ENCODE data around the gene BFSP1.

DNA sequence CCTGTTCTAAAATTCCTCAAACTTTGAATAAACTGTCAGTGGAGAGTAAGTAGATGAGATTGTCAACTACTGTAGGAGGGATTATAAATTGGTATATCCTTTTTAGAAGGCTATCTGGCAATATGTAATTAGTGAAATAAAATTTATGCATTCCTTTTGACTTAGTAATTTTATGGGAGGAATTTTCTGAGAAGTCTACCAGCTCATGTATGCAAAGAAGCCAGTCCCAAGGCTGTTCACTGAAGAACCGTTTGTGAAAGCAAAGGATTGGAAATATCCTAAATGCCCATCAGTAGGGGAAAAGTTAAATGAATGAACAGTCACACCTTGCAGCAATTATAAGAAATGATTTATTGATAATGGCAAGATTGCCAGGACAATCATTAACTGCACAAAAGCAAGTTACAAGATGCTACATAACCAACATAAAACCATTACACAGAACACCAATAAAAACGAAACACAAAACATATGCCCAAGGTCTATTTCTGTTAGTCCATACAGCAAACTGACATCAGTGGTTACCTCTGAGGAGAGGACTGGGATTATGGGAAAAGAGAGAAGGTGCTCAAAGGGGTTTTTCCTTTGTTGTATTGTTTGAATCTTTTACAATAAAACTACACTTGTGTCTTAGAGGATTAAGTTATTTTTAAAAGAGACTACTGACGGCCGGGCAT, 34.1 kb upstream of the BFSP1 start:
- TF ChIP-seq, protein P1, sequence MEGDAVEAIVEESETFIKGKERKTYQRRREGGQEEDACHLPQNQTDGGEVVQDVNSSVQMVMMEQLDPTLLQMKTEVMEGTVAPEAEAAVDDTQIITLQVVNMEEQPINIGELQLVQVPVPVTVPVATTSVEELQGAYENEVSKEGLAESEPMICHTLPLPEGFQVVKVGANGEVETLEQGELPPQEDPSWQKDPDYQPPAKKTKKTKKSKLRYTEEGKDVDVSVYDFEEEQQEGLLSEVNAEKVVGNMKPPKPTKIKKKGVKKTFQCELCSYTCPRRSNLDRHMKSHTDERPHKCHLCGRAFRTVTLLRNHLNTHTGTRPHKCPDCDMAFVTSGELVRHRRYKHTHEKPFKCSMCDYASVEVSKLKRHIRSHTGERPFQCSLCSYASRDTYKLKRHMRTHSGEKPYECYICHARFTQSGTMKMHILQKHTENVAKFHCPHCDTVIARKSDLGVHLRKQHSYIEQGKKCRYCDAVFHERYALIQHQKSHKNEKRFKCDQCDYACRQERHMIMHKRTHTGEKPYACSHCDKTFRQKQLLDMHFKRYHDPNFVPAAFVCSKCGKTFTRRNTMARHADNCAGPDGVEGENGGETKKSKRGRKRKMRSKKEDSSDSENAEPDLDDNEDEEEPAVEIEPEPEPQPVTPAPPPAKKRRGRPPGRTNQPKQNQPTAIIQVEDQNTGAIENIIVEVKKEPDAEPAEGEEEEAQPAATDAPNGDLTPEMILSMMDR (IDR thresholded peaks at IDR 0.05), result no peak
- no peak for TF ChIP-seq POLR2A (IDR thresholded peaks at IDR 0.05)
